ENCODE data around the gene ZNF787.
"Not testable (repeated sequence)": the region's sequence is repeated elsewhere in the genome, so short reads cannot be mapped to it uniquely, and the experiment has no call there.

ZNF787 gene

GRCh38 chr19:56121180-56122167 lies at the start of gene ZNF787:
Gene ZNF787 (minus strand): TSS chr19:56121295. CDS start chr19:56103217, 18,078 bp downstream.
- DNase-seq (ENCODE audit: low read depth in 2 of 2) = peak; percentile 95 to 98

GRCh38 chr19:56170261-56170660 lies 49.2 kb upstream of the ZNF787 start:
- no peak for DNase-seq (ENCODE audit: low read depth in 2 of 2)

- no peak for DNase-seq (ENCODE audit: low read depth in 2 of 2)
Measured at GRCh38 chr19:56167064-56167578, 46.0 kb upstream of the ZNF787 start.

DNA sequence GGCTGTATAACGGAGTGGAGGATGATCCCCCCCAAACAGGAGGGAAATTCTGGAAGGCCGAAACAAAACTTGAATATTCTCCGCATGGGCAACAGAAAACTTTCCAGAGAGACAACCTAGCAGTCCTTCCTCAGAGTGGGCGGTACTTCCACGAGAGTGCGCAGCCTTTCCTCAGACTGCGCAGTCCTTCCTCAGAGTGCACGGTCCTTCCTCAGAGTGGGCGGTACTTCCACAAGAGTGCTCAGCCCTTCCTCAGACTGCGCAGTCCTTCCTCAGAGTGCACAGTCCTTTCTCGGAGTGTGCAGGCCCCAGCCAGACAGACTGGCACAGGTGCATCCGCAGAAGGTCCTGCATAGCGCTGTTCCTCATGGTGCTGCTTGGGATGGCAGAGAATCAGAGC lies 42.0 kb upstream of the ZNF787 start:
- no peak for DNase-seq (ENCODE audit: low read depth in 2 of 2)

DNA sequence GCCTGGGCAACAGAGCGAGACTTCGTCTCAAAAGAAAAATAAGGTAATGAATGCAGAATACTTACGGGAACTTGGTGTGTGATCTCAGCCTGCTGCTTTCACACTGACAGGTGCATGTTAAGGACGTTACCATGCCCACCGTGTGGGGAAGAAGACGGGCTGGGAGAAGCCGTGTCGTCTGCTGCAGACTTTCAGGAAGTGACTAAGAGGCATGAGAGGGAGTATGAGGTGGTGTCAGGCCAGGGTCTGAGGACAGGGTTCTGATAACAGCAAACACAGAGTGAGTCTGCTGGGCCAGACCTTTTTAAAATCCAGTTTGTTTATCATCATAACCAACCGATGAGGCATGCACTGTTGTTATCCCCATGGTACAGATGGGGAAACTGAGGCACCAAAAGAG lies 41.2 kb upstream of the ZNF787 start:
- no peak for DNase-seq (ENCODE audit: low read depth in 2 of 2)

GRCh38 chr19:56161534-56161933 lies 40.4 kb upstream of the ZNF787 start:
- DNase-seq (ENCODE audit: low read depth in 2 of 2) = no peak

GRCh38 chr19:56159622-56160271 lies 38.7 kb upstream of the ZNF787 start:
- no peak for DNase-seq (ENCODE audit: low read depth in 2 of 2)

DNA sequence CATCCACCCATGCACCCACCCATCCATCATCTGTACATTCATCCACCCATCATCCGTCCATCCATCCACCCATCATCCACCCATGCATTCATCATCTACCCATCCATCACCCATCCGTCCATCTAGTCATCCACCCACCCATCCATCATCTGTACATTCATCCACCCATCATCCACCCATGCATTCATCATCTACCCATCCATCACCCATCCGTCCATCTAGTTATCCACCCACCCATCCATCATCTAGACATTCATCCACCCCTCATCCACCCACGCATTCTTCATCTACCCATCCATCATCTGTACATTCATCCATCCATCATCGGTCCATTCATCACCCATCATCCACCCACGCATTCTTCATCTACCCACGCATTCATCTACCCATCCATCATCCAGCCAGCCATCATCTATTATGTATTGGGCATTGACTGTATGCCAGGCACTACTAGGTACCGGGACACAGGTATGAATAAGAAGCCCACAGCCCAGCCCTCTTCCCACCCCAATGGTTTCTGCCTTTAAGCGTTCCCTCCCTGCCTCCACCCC lies 38.0 kb upstream of the ZNF787 start:
- no peak for DNase-seq (ENCODE audit: low read depth in 2 of 2)

- DNase-seq (ENCODE audit: low read depth in 2 of 2) = no peak
Measured at GRCh38 chr19:56158170-56158757, 37.2 kb upstream of the ZNF787 start.

- no peak for DNase-seq (ENCODE audit: low read depth in 2 of 2)
Measured at GRCh38 chr19:56156768-56157167, 35.7 kb upstream of the ZNF787 start.

DNA sequence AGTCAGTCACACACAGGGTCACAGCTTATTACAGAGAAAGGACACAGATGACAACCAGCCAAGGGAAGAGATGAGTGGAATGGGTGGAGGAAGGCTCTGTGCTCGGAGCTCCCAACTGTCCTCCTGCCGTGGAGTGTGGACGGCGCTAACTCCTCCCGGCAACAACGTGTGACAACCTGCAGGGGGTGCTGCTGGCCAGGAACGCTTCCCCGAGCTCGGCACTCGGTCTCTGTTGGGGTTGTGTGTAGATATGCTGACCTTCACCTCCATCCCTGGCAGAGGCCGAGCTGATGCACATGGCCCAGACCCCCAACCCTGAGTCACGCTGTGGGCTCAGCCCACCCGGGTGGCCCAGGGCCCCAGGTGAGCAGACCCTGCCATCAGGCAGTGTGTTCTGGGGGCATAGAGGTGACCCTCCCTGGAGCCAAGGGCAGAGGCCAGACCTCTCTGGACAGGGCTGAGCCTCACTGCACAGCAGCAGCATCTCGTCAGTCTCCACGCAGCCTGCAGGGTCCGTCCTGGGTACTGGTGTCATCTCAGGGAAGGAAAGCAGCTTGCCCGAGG lies 34.1 kb upstream of the ZNF787 start:
- no peak for DNase-seq (ENCODE audit: low read depth in 2 of 2)

- no peak for DNase-seq (ENCODE audit: low read depth in 2 of 2)
Measured at GRCh38 chr19:56153507-56153906, 32.4 kb upstream of the ZNF787 start.

- DNase-seq (ENCODE audit: low read depth in 2 of 2) = no peak
Measured at GRCh38 chr19:56152644-56153043, 31.5 kb upstream of the ZNF787 start.

DNA sequence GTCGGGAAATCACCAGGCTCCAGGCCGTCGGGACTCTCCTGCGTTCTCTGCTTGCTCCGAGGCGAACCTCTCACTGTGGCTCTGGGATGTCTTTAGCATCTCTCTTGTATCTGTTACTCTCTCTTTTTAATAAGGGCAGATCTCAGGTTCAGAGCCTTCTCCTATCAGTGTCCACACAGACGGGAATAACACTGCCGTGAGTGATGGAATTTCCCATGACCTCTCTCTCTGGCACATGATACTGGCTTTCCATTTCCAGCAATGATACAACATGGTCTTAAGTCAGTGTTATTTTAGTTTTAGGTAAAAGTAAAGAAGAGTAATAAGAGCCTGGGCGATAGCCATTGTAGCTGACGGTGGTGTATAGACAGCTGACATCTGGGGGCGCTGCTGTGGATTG lies 29.3 kb upstream of the ZNF787 start:
- no peak for DNase-seq (ENCODE audit: low read depth in 2 of 2)

- DNase-seq (ENCODE audit: low read depth in 2 of 2) = no peak
Measured at GRCh38 chr19:56149656-56150038, 28.6 kb upstream of the ZNF787 start.

DNA sequence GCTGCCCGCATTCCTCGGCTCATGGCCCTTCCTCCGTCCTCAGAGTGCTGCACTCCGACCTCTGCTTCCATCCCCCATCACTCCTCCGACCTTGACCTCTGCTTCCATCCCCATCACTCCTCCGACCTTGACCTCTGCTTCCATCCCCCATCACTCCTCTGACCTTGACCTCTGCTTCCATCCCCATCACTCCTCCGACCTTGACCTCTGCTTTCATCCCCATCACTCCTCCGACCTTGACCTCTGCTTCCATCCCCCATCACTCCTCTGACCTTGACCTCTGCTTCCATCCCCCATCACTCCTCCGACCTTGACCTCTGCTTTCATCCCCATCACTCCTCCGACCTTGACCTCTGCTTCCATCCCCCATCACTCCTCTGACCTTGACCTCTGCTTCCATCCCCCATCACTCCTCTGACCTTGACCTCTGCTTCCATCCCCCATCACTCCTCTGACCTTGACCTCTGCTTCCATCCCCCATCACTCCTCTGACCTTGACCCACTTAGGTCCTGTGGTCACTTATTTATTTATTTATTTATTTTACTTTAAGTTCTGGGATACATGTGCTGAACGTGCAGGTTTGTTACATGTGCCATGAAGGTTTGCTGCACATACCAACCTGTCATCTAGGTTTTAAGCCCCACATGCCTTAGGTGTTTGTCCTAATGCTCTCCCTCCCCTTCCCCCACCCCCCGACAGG lies 28.0 kb upstream of the ZNF787 start:
- DNase-seq (ENCODE audit: low read depth in 2 of 2) = not testable (repeated sequence)

- no peak for DNase-seq (ENCODE audit: low read depth in 2 of 2)
Measured at GRCh38 chr19:56148096-56148495, 27.0 kb upstream of the ZNF787 start.

DNA sequence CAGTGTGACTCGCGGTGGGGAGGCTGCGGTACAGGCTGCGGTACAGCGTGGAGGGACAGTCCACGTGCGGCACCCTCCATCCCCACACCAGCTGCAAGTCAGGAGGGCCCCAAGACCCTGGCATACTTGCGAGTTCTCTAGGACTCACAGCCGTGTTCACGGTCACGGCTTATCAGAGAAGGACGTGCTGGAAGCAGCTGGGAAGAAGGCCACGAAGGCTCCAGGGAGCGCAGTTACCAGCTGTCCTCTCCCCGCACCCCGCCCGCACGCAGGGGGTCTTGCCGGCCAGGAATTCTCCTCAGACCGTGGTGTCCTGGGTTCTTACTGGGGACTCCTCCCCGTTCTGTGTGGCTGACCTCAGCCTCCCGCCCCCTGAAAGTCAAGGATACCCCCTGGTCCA lies 26.2 kb upstream of the ZNF787 start:
- DNase-seq (ENCODE audit: low read depth in 2 of 2) = no peak

DNA sequence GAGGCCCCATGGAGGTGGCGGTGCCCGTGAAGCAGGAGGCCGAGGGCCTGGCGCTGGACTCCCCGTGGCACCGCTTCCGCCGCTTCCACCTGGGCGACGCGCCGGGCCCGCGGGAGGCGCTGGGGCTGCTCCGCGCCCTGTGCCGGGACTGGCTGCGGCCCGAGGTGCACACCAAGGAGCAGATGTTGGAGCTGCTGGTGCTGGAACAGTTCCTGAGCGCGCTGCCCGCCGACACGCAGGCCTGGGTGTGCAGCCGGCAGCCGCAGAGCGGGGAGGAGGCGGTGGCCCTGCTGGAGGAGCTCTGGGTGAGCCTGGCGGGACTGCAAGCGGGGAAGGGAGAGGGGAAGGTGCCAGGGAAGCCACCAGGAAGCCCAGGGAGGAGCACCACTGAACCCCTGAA lies 25.8 kb upstream of the ZNF787 start:
- no peak for DNase-seq (ENCODE audit: low read depth in 2 of 2)

GRCh38 chr19:56145698-56146097 lies 24.6 kb upstream of the ZNF787 start:
- no peak for DNase-seq (ENCODE audit: low read depth in 2 of 2)

- no peak for DNase-seq (ENCODE audit: low read depth in 2 of 2)
Measured at GRCh38 chr19:56144831-56145230, 23.7 kb upstream of the ZNF787 start.
